Mesenchymal stem cell (in vitro differentiated cells and primary cell): Measurements from ENCODE around the gene TRPV4.

Source experiments
- DNase-seq: peaks from one replicate; pipeline ENCODE4 v3.0.0-alpha.2; 2013
- H2AFZ ChIP-seq: one replicate; pipeline ENCODE4 v1.6.1; 2013; ENCODE audit warnings: low read depth, mild to moderate bottlenecking, control low read depth, inconsistent platforms, low read length, moderate library complexity
- H2AK5ac ChIP-seq: 2 replicates; pipeline ENCODE4 v1.6.1; 2013; ENCODE audit warnings: low read length, moderate library complexity, mild to moderate bottlenecking, inconsistent platforms; ENCODE audit not compliant: severe bottlenecking
- H2BK120ac ChIP-seq: one replicate; pipeline ENCODE4 v1.6.1; 2013; ENCODE audit warnings: low read depth, mild to moderate bottlenecking, inconsistent platforms, low read length, moderate library complexity
- H2BK12ac ChIP-seq, 2 experiments: one replicate each; pipeline ENCODE4 v1.6.1; 2013; ENCODE audit warnings: inconsistent platforms in 2 of 2, low read length in 2 of 2, mild to moderate bottlenecking in 2 of 2, moderate library complexity in 2 of 2, control low read depth in 1 of 2
- H2BK15ac ChIP-seq: one replicate; pipeline ENCODE4 v1.6.1; 2013; ENCODE audit warnings: mild to moderate bottlenecking, low read depth, inconsistent platforms; ENCODE audit not compliant: poor library complexity, severe bottlenecking
- H2BK5ac ChIP-seq: 2 replicates; pipeline ENCODE4 v1.6.1; 2013; ENCODE audit warnings: low read depth, mild to moderate bottlenecking, low read length, control low read depth, inconsistent platforms; ENCODE audit not compliant: poor library complexity, severe bottlenecking
- H3K14ac ChIP-seq, 2 experiments: one replicate each; pipeline ENCODE4 v1.6.1; 2013; ENCODE audit warnings: inconsistent platforms in 2 of 2, low read length in 2 of 2, control low read depth in 1 of 2, mild to moderate bottlenecking in 1 of 2, moderate library complexity in 1 of 2
- H3K18ac ChIP-seq, 2 experiments: one replicate each; pipeline ENCODE4 v1.6.1; 2013; ENCODE audit warnings: inconsistent platforms in 2 of 2, low read length in 2 of 2, control low read depth in 1 of 2, low read depth in 1 of 2, mild to moderate bottlenecking in 1 of 2
- H3K23ac ChIP-seq, 2 experiments: one replicate each; pipeline ENCODE4 v1.6.1; 2013; ENCODE audit warnings: inconsistent platforms in 2 of 2, low read length in 2 of 2, mild to moderate bottlenecking in 2 of 2, moderate library complexity in 2 of 2, control low read depth in 1 of 2
- H3K27ac ChIP-seq: 2 replicates; pipeline ENCODE4 v1.5.1; 2013; ENCODE audit warnings: mild to moderate bottlenecking, moderate library complexity, low read length, control low read depth, inconsistent platforms; ENCODE audit not compliant: poor library complexity, severe bottlenecking
- H3K27me3 ChIP-seq, 2 experiments: 2 replicates each; pipeline versions ENCODE4 v1.6.1 to v1.7.0; 2013; ENCODE audit warnings: low read length in 2 of 2, mild to moderate bottlenecking in 2 of 2, moderate library complexity in 2 of 2, control low read depth in 1 of 2, inconsistent platforms in 1 of 2; ENCODE audit not compliant: control insufficient read depth in 1 of 2, insufficient read depth in 1 of 2
- H3K36me3 ChIP-seq, 2 experiments: 2 replicates each; pipeline versions ENCODE4 v1.6.1 to v1.7.0; 2013; ENCODE audit warnings: low read length in 2 of 2, control low read depth in 1 of 2, inconsistent platforms in 1 of 2, low read depth in 1 of 2, mild to moderate bottlenecking in 1 of 2; ENCODE audit not compliant: insufficient read depth in 2 of 2, control insufficient read depth in 1 of 2
- H3K4ac ChIP-seq, 2 experiments: one replicate each; pipeline ENCODE4 v1.6.1; 2013; ENCODE audit warnings: inconsistent platforms in 2 of 2, low read length in 2 of 2, mild to moderate bottlenecking in 2 of 2, moderate library complexity in 2 of 2, control low read depth in 1 of 2, low read depth in 1 of 2
- H3K4me1 ChIP-seq: 2 replicates; pipeline ENCODE4 v1.6.1; 2013; ENCODE audit warnings: low read depth, low read length, control low read depth; ENCODE audit not compliant: control insufficient read depth, insufficient read depth
- H3K4me2 ChIP-seq: 2 replicates; pipeline ENCODE4 v1.6.1; 2013; ENCODE audit warnings: low read length, mild to moderate bottlenecking, inconsistent platforms; ENCODE audit not compliant: poor library complexity, severe bottlenecking
- H3K4me3 ChIP-seq, 2 experiments: 2 replicates each; pipeline versions ENCODE4 v1.5.1 to v1.7.0; 2013; ENCODE audit warnings: low read length in 2 of 2, mild to moderate bottlenecking in 2 of 2, control low read depth in 1 of 2, low read depth in 1 of 2; ENCODE audit not compliant: insufficient read depth in 1 of 2
- H3K79me1 ChIP-seq: replicated peaks from 2 replicates; pipeline ENCODE4 v1.6.1; 2013; ENCODE audit warnings: mild to moderate bottlenecking, control low read depth, low read length, inconsistent platforms; ENCODE audit not compliant: poor library complexity, severe bottlenecking
- H3K9ac ChIP-seq: 2 replicates; pipeline ENCODE4 v1.7.0; 2013; ENCODE audit warnings: mild to moderate bottlenecking, low read length, moderate library complexity
- H3K9me3 ChIP-seq: 2 replicates; pipeline ENCODE4 v1.7.0; 2013; ENCODE audit warnings: mild to moderate bottlenecking, low read length; ENCODE audit not compliant: control insufficient read depth
- H4K8ac ChIP-seq: one replicate; pipeline ENCODE4 v1.6.1; 2013; ENCODE audit warnings: inconsistent platforms, mild to moderate bottlenecking, low read length, moderate library complexity
- H4K91ac ChIP-seq: one replicate; pipeline ENCODE4 v1.6.1; 2013; ENCODE audit warnings: mild to moderate bottlenecking, low read length, inconsistent platforms
- WGBS: methylation state at CpG from one replicate; pipeline ENCODE4 v1.1.7; 2013; ENCODE audit warnings: mixed read lengths; 5-methylcytosine and 5-hydroxymethylcytosine counted together

TRPV4 gene

GRCh38 chr12:109764123-109764522 is 69.1 kb downstream of the TRPV4 start:
- 98% methylated on average over 2 of the region's 3 CpGs for WGBS
- H3K4ac ChIP-seq: no peak overlapping the region
- H3K4me3 ChIP-seq: no peak overlapping the region
- H3K36me3 ChIP-seq: no peaks in the 10 kb centered on the region
- H3K27me3 ChIP-seq: peaks cover 10 to 16% of the 10 kb centered on the region in 2 experiments
- H4K8ac ChIP-seq: no peak overlapping the region
- no peak overlapping the region for H3K4me2 ChIP-seq
- no peak for DNase-seq
- no peak overlapping the region for H2BK12ac ChIP-seq
- H3K18ac ChIP-seq: no peak overlapping the region
- no peak overlapping the region for H2BK120ac ChIP-seq
- H4K91ac ChIP-seq: no peak overlapping the region
- H3K27ac ChIP-seq: no peak overlapping the region
- no peak overlapping the region for H2AK5ac ChIP-seq
- peaks cover 7% of the 10 kb centered on the region for H3K9me3 ChIP-seq
- no peak overlapping the region for H3K14ac ChIP-seq
- no peaks in the 10 kb centered on the region for H3K79me1 ChIP-seq
- H3K23ac ChIP-seq: no peak overlapping the region
- no peak overlapping the region for H2AFZ ChIP-seq
- H2BK15ac ChIP-seq: no peak overlapping the region
- no peak overlapping the region for H2BK5ac ChIP-seq
- no peaks in the 10 kb centered on the region for H3K4me1 ChIP-seq
- no peak overlapping the region for H3K9ac ChIP-seq

- 5% methylated on average over 2 of the region's 3 CpGs for WGBS
- H2AFZ ChIP-seq: no peak overlapping the region
Observed at GRCh38 chr12:109763201-109763841, 69.9 kb downstream of the TRPV4 start.

GRCh38 chr12:109762673-109763191 is 70.5 kb downstream of the TRPV4 start:
- WGBS: 64% methylated on average over 2 of the region's 2 CpGs
- Histone ChIP-seq H3K36me3 (no peaks in the 10 kb centered on the region), H3K23ac (no peak overlapping the region), H3K18ac (no peak overlapping the region), H3K79me1 (no peaks in the 10 kb centered on the region), H3K27me3 (peaks cover 18 to 28% of the 10 kb centered on the region in 2 experiments), H2BK5ac (no peak overlapping the region), H3K4me2 (no peak overlapping the region), H3K9ac (no peak overlapping the region), H2BK12ac (no peak overlapping the region), H2BK120ac (no peak overlapping the region), H2AFZ (no peak overlapping the region), H4K8ac (no peak overlapping the region), H4K91ac (no peak overlapping the region), H3K4ac (no peak overlapping the region), H3K4me1 (no peaks in the 10 kb centered on the region), H3K9me3 (peaks cover 7% of the 10 kb centered on the region), H3K14ac (no peak overlapping the region), H3K27ac (no peak overlapping the region), H3K4me3 (no peak overlapping the region), H2AK5ac (no peak overlapping the region), H2BK15ac (no peak overlapping the region)
- DNase-seq: no peak

More at GRCh38 chr12:109763201-109763841, 69.9 kb downstream of the TRPV4 start:
- H2BK5ac ChIP-seq: no peak overlapping the region
- H3K14ac ChIP-seq: no peak overlapping the region
- H4K91ac ChIP-seq: no peak overlapping the region
- H3K4me1 ChIP-seq: no peaks in the 10 kb centered on the region
- H3K4me3 ChIP-seq: no peak overlapping the region
- no peak overlapping the region for H4K8ac ChIP-seq
- H3K27ac ChIP-seq: no peak overlapping the region
- H3K4me2 ChIP-seq: no peak overlapping the region
- H2BK120ac ChIP-seq: no peak overlapping the region
- no peak overlapping the region for H3K18ac ChIP-seq
- H3K79me1 ChIP-seq: no peaks in the 10 kb centered on the region
- H3K9me3 ChIP-seq: peaks cover 7% of the 10 kb centered on the region
- H3K9ac ChIP-seq: no peak overlapping the region
- no peak overlapping the region for H2BK12ac ChIP-seq
- H2AK5ac ChIP-seq: no peak overlapping the region
- H3K27me3 ChIP-seq: peaks cover 15 to 24% of the 10 kb centered on the region in 2 experiments
- H3K36me3 ChIP-seq: no peaks in the 10 kb centered on the region
- peak; percentile 65 for DNase-seq
- no peak overlapping the region for H3K23ac ChIP-seq
- H3K4ac ChIP-seq: no peak overlapping the region
- no peak overlapping the region for H2BK15ac ChIP-seq

GRCh38 chr12:109762071-109762672 is 71.0 kb downstream of the TRPV4 start:
- DNase-seq: no peak
- Histone ChIP-seq H3K36me3 (no peaks in the 10 kb centered on the region), H3K4me2 (no peak overlapping the region), H3K4me1 (no peaks in the 10 kb centered on the region), H3K27ac (no peak overlapping the region), H2AK5ac (no peak overlapping the region), H4K91ac (no peak overlapping the region), H2BK15ac (no peak overlapping the region), H3K4ac (no peak overlapping the region), H3K9ac (no peak overlapping the region), H3K27me3 (peaks cover 18 to 25% of the 10 kb centered on the region in 2 experiments), H3K4me3 (no peak overlapping the region), H2AFZ (no peak overlapping the region), H3K18ac (no peak overlapping the region), H2BK120ac (no peak overlapping the region), H3K14ac (no peak overlapping the region), H3K79me1 (no peaks in the 10 kb centered on the region), H2BK12ac (no peak overlapping the region), H3K23ac (no peak overlapping the region), H2BK5ac (no peak overlapping the region), H3K9me3 (peaks cover 10% of the 10 kb centered on the region), H4K8ac (peak overlapping the region; percentile 20)
- WGBS: 96% methylated on average over 12 of the region's 12 CpGs
